GM12891 (cell line): ENCODE results near the gene CHRNA4.

Experiments used
- POLR2A ChIP-seq: IDR thresholded peaks from 2 replicates; pipeline ENCODE4 v1.6.1; 2011; ENCODE audit warnings: low read depth, low read length, control low read depth
- TAF1 ChIP-seq: IDR thresholded peaks from 2 replicates; pipeline ENCODE4 v1.6.1; 2011; ENCODE audit warnings: low read depth, low read length, control low read depth

- TF ChIP-seq POLR2A, result no peak
- no peak for TF ChIP-seq TAF1
Observed at GRCh38 chr20:63351326-63351700, 9.8 kb downstream of the CHRNA4 start.
